GM12801 (cell line): ENCODE data around the gene BICRA.

Experiments used
- CTCF ChIP-seq: IDR thresholded peaks from one replicate; pipeline ENCODE4 v1.5.1; 2011; ENCODE audit warnings: control low read depth; ENCODE audit not compliant: insufficient read length; ENCODE audit errors: extremely low read depth

Gene BICRA

GRCh38 chr19:47735131-47735530, 126.2 kb downstream of the BICRA start:
- TF ChIP-seq CTCF, result no peak

GRCh38 chr19:47740866-47741519, 132.1 kb downstream of the BICRA start:
- no peak for TF ChIP-seq CTCF

- no peak for TF ChIP-seq CTCF
These were observed 132.7 kb downstream of the BICRA start for GRCh38 chr19:47741544-47742140.

DNA sequence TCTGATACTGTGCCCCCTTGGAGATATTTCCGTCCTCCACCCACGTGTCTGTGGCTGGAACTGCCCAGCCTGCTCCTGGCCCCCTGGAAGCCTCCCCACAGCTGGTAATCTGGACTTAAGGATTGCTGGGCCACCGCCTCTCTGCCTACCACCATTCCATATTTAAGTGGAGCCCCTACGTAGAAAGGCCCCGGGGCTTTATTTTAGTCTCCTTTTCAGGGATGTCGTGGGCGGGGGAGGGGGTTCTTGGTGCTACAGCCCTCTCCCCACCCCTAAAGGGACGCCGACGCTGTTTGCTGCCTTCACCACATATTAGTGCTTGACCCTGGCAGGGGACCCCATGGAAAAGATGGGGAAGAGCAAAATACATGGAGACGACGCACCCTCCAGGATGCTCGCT, 133.7 kb downstream of the BICRA start:
- no peak for TF ChIP-seq CTCF

DNA sequence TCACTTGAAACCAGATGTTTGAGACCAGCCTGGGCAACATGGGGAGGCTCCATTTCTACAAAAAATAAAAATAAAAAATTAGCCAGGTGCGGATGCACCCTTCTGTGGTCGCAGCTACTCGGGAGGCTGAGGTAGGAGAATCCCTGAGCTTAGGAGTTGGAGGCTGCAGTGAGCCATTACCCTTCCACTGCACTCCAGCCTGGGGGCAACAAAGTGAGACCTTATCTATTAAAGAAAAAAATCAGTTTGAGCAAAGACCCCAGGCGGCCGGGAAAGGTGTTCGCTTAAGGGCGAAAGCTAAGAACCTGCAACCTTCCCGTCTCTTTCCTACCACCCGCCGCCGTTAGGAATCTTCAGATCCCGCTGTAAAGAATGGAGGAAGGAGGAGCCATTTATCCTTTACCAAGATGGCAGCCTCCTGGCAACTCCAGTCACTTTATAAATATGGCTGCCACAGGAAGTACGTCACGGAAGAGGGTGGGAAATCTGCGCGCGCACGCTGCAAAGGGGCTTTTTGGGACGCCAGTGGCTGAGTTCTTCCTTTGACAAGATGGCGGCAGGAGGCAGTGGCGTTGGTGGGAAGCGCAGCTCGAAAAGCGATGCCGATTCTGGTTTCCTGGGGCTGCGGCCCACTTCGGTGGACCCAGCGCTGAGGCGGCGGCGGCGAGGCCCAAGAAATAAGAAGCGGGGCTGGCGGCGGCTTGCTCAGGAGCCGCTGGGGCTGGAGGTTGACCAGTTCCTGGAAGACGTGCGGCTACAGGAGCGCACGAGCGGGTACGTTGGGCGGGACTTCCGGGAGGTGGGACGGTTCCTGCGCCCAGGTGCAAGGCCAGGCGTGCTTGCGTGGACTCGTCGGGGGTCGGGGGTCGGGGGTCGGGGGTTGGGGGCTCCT, 136.3 kb downstream of the BICRA start, which contains the start of gene NOP53:
TSS of gene NOP53 (plus strand) at position 537 of the 892 bp plus-strand sequence. CDS start at position 551, 14 bp downstream.
- no peak for TF ChIP-seq CTCF

DNA sequence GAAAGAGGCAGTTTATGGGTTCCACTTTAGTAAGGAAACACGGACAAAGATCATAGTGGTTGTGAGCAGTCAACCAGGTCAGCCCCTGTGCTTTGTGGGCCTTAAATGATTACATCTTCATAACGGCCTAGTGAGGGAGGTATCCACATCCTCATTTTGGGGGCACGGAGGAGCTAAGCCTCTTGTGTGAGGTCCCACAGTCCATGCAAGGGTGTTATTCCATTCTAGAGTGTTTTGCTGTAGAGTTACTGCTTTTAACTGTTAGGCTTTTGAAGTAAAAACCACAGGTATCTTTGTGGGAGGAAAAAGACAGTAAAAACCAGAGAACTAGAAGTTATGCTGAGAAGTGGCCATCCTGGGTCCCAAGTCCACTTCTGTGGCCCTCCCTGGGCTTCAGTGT, 140.4 kb downstream of the BICRA start:
- TF ChIP-seq CTCF, result no peak

DNA sequence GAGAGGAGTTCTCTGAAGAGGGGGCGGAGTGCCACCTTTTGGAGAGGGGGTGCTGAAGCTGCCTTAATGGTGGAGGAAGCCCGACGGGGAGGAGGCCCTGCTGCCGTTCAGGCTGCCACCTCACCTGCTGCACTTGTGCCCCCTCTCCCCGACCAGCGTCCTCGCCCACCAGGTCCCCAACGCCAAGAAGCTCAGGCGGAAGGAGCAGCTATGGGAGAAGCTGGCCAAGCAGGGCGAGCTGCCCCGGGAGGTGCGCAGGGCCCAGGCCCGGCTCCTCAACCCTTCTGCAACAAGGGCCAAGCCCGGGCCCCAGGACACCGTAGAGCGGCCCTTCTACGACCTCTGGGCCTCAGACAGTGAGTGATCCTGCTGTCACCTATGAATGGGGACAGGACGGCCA, 141.8 kb downstream of the BICRA start:
- no peak for TF ChIP-seq CTCF
